Suppressor macrophage (primary cell): ENCODE measurements around the gene GNAL.
"Not testable (repeated sequence)": the region's sequence is repeated elsewhere in the genome, so short reads cannot be mapped to it uniquely, and the experiment has no call there.

Experiments used
- DNase-seq, 4 experiments: peaks; one replicate each; pipeline ENCODE4 v3.0.0-alpha.2; 2020 to 2022

The GNAL gene

DNA sequence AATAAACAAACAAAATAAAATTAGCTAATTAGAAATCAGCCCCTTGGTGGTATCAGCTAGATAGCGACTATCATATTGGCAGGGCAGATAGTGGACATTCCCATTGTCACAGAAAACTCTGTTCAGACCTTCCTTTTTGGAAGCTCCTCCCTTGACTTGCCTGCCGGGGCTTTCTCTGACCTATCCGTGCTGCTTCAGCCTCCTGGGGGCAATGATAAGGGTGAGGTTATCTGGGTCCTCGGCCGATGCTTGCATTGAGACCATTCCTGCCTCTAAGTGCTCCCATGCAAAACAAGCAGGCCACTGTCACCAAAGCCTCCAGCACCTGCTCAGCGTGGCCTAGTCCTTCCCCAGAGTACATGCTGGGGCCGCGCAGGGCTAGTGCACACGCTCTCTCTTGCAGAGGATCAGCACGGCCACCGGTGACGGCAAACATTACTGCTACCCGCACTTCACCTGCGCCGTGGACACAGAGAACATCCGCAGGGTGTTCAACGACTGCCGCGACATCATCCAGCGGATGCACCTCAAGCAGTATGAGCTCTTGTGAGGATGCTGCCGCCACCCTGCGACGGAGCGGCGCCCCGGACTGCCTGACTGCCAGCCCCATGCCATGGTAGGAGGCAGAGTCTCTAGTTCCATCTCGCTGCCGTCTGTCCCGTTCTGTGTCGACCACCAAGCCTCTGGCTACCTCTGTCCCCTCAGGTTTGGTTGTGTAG lies 191.7 kb downstream of the GNAL start:
- DNase-seq = no peak

DNA sequence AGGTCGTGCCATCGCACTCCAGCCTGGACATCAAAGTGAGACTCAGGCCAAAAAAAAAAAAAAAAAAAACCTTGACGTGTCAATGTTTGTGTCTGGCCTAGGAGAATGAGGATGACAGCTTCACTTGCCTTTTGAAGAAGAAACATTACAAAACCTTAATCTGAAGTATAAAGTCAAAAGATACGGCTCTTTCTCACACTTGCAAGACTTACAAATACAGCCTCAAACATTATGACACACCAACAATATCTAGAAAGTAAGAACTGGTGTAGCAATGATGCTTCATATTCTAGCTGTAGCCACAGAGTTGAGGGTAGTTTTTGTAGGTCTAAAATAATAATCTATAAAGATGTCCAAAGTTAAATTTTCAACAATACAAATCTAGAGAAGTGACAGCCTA lies 193.6 kb downstream of the GNAL start:
- DNase-seq = peak in 2 of 4 experiments; percentile 14 to 29

DNA sequence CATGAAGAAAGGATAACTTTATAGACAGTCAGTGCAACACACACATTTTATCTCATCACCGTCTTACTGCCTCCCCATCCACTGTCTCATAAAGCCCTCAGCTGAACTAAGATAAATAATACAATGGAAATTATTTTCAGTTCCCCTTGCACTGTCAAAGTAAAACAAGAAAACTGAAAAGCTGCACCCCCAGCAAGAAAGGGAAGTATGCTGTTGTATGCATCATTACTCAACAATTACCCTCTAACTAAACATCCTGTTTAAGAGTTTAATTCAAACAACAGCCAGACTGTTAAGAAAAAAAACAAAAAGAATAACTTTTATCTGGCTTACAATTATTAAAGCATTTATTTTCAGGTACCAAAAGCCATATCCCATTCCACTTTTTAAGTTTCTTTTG lies 194.1 kb downstream of the GNAL start:
- peak; percentile 62 to 88 (median 78) for DNase-seq

DNA sequence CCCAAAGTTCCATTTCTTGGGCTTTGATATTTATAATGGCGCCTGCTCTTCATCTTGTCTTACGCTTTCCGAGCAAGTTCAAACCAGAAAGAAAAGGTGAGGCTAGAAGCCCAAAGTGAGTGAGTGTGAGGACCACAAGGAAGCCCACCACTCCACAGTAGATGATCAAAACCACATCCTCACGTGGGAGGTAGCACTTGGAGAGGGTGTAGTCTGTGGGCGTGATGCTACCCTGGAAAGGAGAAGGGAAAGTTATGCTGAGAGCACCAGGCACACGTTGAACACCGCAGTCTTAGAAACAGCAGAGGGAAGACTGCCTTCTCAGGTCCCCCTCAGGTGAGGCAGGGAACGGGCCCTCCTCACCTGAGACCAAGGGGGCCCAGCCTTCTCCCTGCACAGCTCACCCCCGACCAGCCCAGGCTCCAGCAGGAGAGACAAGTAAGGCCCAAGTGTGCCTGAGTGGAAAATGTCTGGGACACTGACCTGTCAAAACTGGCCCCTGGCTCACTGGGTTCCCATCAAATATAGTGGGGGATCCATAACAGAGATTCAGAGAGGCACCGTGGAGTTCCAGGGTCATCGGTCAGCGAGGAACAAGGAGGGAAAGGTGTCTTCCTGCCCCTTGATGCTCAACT lies 195.4 kb downstream of the GNAL start:
- peak in 2 of 4 experiments; percentile 10 to 16 for DNase-seq

DNA sequence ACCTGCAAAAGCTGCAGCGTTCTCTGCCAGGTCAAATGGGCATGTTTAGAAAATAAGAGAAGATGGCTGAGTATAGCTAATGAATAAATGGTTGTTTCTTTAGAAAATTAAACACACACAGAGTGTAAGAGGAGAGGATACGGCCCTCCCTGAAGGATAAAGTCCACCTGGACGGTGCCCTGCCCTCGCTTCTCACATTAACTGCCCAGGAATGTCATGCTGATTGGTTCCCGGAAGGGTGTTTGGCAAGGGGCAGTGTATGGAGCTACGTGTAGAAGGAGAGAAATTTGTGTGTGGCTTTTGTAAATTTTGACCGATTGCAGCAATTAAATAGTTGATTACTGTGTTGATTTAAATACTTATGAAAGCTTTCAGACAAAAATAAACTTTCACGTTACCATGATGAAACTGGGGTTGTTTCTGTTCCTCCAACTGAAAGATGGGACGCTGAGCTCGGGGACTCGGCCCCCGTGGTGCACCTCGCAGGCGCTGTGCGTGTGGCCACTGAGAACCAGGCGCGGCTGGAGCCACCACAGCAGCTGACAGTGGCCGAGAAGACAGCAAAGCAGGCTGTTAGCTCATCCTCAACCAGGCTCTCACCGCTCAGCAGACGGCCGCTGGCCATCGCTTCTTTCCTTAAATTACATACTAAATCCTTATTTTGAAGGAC lies 196.3 kb downstream of the GNAL start:
- peak; percentile 79 to 89 (median 84) for DNase-seq

DNA sequence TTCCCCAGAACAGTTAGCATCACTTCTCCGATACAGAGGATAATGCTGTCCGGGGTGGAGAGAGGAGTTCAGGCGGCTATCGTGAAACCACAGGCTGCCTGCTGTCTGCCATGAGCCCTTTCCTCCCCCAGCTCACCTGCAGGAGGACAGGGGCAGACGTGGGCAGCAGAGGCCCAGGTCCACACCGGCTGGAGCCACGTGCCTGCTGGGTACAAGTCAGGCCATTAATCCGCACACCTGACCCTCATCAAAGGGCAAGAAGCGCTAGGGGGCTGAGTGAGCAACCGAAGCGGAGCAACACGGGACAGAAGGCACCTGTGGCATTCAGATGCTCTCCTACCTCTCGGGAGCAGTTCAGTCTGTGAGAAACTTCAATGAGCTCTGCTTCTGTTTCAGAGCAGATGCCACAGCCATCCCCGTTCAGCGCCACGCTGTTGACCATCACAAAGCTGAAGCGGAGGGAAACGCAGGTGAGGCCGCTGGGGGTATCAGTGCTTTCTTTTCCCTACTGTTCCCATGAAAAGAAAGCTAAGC lies 197.6 kb downstream of the GNAL start:
- no peak for DNase-seq

DNA sequence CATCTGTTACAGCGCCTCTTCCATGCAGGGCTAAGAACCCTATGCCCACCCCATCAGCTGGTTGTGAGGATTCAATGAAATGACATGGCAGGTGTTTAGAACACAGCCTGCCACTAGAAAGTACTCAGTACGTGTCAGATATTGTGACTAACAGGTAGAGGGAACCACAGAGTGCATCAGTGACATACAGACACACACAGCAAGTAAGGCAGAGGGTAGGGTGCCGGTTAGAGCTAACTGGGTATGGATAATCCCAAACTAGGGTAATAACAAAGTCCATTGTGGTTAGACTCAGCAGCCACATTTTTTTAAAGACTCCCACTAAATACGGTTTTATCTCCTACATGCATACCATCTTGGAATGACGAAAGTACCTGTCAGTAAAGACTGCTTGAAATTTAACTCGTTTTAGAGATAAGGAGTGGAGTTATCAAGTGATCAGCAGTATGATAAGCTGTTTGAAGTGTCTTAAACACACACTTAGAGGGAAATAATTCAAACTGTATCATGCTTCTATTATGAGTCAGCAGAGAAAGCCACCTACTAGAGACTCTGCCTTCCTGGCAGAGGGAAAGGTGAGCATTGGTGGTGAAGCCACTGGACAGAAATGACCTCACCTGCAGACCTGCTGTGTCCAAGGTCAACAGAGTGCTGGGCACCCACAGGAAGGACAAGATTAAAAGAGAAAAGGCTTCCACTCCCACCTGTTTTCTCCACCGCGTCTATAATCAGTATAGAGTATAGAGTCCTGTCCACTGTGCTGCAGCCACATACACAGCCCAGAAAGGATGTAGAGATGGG lies 198.5 kb downstream of the GNAL start:
- no peak for DNase-seq

DNA sequence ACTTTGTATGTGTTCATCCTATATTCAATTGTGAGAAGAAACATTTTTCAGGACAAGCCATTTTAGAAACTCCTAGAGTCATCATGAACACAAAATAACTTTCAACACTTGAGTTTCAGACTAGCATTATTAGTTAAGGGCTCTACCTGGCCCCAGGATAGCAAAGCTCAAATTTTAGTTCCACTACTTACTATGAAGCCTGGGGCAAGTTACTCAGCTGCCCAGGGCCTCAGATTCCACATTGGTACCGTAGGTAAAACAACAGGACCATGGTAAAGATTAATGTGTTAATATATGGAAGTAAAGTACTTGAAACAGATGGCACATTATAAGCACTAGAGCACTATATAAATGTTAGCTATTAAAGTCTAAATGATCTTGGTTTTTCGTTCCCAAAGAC lies 199.7 kb downstream of the GNAL start:
- no peak for DNase-seq

DNA sequence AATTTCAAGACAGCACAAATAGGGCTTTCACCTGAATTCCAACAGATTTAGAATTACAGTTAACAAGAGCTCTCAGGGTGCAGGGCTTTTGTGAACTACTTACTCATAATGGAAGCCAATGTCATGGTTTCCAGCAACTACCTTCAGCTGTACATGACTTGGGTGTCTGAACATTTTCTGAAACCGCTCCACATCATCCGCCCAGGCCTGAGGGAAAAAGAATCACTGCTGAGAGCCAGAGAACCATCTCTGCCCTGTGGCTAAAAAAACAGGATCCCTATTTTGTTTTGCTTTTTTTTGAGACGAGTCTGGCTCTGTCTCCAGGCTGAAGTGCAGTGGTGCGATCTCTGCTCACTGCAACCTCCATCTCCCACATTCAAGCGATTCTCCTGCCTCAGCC lies 200.2 kb downstream of the GNAL start:
- no peak for DNase-seq

DNA sequence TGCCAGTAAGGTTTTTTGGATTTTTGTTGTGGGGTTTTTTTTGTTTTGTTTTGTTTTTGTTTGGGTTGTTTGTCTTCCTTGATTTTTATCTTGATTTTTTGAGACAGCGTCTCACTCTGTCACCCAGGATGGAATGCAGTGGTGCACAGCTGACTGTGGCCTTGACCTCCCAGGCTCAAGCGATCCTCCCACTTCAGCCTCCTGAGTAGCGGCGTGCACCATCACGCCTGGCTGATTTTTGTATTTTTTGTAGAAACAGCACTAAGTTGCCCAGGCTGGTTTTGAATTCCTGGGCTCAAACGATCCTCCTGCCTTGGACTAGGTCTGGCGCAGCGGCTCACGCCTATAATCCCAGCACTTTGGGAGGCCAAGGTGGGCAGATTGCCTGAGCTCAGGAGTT lies 202.7 kb downstream of the GNAL start:
- no peak for DNase-seq

DNA sequence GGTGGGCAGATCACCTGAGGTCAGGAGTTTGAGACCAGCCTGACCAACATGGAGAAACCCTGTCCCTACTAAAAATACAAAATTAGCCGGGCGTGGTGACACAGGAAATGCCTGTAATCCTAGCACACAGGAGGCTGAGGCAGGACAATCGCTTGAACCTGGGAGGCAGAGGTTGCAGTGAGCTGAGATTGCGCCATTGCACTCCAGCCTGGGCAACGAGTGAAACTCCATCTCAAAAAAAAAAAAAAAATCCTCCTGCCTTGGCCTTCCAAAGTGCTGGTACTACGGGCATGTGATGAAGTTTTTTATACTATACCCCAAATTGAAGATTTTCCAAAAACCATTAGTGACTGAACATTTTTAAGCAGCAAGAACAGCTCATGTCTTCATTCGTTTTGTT lies 203.4 kb downstream of the GNAL start:
- DNase-seq = not testable (repeated sequence)

DNA sequence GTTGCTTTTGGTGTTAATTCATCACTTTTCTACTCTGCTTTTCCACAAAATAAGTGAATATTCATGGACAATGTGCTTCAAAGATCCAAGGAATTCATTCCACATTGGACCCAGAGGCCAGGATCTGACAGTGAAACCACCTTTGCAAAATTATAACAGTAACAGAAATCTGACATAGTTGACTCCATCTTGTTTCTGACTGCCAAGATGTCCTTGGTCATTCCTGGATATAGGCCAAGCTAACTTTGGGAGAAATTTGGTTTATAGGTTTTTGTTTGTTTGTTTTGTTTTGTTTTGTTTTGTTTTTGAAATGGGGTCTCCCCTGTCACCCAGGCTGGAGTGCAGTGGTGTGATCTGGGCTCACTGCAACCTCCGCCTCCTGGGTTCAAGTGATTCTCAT lies 208.7 kb downstream of the GNAL start:
- DNase-seq = no peak

DNA sequence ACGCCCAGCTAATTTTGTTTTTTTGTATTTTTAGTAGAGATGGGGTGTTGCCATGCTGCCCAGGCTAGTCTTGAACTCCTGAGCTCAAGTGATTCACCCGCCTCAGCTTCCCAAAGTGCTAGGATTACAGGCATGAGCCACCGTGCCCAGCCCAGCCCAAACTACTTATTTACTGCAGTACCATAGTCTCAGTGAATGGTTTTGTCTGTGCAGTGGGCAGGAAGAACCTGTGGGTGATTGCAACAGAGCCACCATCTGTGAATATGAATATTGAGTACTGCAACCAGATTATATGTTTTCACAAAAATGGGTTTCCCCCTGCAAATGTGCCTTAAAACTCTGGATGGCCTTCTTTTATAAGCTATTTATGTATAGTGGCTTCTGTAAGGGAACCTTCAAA lies 210.0 kb downstream of the GNAL start:
- DNase-seq = no peak

DNA sequence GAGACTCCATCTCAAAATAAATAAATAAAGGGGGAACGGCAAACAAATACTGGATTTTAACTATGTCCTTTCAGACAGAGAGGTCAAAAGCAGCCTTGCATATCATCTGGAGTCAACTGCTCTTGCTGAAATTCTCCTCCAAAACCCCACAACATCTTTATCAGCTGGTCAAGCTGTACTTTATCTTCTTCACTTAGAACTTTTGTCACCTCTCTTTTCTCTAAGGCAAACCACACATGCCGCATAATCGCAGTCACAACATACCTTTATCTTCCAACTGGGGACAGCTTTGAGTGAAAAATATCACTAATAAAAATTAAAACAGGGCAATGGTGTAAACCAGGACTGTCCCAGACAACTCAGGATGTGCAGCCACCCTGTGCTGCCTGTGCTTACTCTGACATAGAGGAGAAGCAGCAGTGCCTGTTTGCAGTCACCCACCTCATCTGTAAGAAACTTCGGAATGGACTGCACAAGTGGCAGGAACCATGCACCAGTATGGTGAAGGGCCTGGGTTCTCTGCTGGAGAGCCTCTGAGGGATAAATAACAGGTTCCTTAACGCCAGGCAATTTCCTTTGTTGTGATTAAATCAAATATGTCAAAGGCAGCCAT lies 212.9 kb downstream of the GNAL start:
- DNase-seq = no peak

DNA sequence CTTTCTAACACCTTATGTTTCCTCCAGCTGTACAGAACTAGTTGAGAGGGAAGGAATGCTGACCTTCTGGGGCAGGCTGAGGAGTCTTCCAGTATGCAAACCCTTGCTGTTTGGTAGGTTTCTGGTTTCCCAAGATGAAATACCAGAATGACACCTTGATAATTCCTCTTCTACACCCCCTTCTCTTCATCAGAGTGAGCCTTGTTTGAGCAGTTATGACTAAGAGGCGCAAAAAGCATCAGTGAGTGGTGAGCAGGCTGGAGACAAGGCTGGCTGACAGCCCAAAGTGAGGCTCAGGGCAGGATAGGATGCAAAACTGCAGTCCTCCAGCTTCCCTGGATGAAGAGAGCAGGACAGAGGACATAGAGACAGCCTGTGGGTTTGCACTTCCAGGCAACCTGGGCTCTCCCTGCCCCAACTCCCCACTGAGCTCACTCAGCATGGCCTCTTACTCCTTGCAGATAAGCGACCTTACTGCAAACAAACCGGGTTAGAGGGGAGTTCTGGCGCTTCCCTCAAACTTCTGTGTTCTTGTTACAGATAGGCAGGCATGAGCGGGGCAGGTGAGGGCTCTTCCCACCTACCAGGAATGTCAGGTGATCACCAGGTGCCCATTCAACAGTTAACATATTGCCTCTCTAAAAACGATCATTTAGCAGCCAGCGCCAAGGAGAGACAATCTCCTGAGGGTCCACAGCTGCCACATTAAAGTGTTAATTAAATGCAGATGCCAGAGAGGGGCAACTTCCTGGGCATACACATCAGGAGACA lies 213.6 kb downstream of the GNAL start:
- no peak for DNase-seq

DNA sequence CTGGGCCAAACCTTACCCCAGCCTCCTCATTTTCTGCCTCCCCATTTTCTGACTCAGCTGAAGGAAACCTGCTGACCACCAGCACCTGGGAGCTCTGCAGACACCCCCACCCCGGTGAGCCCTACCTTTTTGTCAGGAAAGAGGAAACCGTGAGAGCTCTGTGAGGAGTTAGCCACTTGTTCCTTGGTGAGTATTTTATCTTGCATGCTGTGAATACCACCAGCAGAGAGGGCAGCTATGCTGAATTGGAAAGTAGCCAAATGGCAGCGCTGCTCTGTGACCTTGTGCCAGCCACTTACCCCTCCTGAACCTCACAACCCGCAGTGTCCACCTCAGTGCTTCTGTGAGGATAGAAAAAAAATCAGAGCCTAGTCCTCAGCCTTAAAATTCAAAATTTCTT lies 216.5 kb downstream of the GNAL start:
- no peak for DNase-seq

DNA sequence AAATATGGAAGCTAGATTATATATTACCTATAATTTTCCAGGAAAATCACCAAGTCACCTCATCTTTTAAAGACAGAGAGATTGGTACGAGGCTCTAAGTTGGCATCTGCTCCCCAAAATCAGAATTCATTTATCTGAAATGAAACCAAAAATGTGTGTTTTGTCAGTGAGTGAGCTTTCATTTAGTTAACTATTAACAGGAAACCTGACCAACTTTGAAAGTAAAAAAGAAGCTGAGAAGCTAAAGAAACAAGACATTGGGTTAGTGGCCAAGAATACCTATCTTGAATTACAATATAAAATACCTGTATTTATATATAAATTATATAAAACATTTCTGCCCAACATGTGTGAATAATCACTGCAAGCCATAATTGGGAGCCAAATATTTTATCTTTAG lies 217.1 kb downstream of the GNAL start:
- DNase-seq = no peak

DNA sequence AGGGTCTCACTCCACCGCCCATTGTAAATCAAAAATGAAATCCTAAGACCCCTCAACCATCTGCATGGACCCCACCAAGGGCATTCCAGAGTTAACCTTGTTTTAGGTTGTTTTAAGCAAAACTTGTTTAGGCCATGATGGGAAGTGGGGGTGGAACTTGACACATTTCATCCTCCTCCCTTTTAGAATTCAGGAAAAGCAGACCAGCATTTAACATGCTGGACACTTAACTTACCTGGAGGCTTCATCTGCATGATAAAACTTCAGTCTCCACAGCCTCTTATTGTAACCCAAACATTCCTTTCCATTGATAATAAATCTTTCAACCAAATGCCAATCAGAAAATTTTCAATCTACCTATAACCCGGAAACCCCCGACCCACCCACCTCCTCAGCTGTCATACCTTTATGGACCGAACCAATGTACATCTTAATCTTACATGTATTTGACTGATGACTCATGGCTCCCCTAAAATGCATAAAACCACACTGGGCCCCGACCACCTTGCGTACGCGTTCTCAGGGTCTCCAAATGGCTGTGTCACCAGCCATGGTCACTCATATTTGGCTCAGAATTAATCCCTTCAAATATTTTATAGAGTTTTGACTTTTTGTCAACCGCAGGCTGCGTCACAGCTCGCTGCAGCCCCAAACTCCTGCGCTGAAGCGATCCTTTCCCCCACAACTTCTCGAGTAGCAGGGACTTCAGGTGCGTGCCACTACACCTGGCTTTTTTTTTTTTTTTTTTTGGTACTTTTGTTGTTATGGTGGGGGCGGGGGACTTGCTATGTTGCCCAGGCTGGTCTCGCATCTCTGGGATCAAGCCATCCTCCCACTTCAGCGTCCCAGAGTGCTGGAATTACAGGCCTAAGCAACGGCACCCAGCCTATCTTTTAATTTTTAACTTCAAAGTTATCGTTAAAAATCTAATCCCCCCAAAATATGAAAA lies 218.1 kb downstream of the GNAL start:
- peak in 1 of 4 experiments; percentile 20 for DNase-seq

DNA sequence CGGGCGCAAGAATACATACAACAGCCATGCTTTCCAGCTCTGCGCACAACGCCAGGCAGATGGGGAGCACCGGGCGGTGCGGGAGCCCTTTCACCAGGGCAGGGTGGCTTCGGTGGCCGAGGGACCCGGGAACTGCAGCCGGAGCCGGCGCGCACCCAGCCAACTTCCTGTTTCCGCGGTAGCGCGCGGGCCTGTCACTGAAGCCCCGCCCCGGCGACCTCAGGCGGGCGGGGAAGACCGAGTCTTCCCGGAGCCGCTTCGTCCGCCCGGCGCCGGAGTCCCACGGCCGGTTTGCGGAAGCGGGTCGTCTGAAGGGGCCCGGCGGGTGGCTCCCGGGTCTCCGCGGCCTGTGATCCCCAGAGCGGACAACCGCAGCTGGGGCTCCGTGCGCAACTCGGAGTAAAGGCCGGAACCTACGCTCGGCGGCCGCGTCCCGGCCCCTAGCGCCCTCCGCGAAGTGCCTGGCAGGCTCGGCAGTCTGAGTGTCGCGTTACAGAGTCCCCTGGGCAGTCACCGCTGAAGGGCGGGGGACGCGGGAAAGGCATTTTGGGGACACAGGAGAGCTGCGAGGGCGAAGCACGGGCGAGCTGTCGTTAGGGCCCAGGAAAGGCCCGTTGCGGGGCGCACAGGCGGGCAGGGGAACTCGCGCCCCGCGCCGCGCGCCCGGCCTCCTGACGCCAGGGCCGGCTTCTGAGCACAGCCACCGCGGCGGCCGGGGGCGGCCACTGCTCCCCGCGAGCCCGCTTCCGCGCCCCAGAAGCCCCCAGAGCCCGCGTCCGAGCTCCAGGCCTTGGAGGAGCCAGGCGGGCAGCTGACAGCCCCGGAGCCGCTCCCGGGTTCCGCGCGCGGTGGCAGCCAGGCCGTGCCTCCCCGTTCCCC lies 219.4 kb downstream of the GNAL start, which contains the start of gene MPPE1:
MPPE1 (minus strand) TSS at position 136 of the 879 bp plus-strand sequence. CDS start 11,053 bp downstream, outside the sequence.
- DNase-seq = peak; percentile 95 to 98 (median 98)
